Bone marrow (tissue), 2 donors: ENCODE data around the gene SPR.

ENCODE experiments used
- DNase-seq, 2 donors: peaks; one replicate each; lab custom pipeline; 2025; lab: John Stamatoyannopoulos, UW

SPR gene

DNA sequence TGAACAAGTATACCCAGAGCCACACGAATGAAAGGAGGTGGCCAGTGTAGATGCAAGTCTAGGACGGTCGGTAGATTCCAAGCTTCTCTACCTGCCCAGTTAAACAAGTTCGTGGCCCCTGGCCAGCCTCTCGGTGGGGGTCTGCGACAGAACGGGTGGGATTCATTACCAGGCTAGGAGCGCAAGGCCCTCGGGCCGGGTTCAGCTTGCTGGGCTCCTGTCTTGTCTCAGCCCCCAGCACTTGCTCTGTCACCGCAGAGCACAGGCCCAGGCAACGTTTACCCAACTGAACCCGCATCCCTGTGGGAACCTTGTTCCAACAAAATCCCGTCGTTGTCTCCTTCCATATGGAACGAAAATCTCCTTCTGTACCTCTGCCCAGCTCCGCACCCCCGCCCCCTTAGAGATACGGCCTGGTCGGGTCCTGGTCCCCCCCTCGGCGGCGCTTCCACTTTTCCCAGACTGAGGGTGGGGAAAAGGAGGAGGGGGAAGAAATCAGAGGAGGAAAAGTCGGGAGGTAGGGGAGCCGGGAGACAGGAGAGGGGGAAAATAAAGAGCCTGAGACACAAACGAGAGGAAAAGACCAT, 28.2 kb downstream of the SPR start:
- DNase-seq, result no peak

DNA sequence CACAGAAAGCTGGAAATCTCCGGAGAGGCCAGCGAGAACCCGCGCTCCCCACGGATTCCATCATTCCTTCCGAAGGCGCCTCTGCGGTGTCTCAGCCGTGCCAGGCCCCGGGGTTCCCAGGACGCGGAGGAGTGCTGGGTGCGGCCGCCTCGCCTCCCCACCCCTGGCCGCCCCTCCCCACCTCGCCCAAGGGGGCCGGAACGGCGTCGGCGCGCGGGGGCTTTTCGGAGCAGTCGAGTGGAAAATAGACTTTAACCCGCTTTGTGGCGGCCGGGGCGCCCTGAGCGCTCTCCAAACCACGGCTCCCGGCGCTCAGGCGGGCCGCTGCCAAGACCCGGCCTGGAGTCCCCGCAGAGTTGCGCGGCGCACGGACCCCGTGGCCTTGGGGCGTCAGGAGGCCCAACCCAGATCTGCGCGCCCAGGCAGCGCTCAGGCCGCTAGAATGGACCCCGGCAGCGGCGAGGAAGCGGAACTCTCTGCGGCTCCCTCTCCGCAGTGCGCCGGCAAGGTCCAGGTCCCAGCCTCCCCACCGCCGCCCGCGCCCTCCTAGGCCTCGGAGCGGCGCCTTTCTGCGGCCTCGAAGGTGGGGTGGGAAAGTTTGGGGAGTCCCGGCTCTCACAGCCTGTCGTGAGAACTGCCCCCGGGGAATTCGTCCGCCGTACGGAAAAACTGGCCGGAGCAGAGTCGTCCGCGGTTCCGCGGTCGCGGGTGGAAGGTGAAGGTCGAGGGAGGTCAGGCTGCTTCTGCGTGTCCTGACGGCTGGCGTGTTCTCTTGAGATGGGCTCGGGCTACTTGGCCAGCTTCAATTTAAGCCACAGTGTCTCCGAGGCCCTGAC, 28.9 kb downstream of the SPR start:
- DNase-seq, result no peak

DNA sequence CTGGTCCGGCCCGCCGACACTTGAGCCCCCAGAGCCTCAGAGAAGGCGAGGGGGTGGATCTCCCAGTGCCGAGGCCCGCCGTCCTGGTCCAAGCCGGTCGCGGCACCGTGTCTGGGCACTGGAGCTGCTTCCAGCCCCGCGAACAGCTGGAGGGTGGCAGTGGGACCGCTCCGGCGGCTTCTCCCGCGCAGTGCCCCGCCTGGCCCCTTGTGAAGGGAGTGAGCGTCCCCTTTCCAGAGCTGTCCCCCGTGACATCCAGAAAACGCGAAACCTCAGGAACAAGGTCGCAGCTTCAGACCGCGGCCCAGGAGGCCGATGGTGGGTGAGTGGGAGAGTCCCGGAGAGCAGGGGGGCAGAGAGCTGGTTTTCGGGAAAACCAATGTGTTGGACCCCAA, 29.5 kb downstream of the SPR start:
- no peak for DNase-seq

DNA sequence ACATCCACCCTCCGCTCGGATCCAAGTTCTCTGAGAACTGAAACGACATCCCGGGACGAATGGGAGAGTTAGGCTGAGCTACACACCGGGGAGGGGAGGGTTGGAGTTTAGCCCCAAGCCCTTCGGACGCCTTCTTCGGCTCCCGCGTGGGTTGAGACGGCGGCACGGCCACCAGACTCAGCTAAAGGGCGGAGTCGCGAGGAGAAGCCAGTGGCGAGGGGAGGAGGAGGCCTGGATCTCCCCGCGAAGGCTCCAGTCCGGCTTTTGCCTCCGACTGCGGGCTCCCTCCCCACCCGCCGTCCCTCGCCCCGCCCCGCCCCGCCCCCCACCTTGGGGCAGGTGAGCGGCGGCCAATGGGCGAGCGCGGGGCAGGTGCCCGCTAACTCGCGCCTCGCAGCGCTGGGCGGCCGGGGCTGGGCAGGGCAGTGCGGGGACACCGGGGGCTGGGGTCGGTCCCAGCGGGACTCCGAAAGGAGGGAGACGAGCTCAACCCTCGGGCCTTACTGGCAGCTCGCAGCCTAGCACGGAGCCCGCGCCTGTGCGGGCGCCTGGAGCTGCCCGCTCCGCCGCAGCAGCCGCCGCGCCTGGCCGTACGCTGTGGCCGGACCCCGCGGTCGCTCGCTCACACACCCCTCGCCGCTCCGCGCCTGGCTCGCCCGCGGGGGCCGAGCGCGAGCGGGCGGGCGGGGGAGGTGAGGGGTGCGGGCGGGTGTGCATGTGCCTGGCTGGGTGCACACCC, 30.1 kb downstream of the SPR start, which contains the start of gene EMX1:
Gene EMX1, plus strand, starts transcription at position 382 of the 739 bp plus-strand sequence. Its CDS starts 334 bp downstream, at position 716.
- peak in 1 of 2 donors; percentile 19 for DNase-seq

DNA sequence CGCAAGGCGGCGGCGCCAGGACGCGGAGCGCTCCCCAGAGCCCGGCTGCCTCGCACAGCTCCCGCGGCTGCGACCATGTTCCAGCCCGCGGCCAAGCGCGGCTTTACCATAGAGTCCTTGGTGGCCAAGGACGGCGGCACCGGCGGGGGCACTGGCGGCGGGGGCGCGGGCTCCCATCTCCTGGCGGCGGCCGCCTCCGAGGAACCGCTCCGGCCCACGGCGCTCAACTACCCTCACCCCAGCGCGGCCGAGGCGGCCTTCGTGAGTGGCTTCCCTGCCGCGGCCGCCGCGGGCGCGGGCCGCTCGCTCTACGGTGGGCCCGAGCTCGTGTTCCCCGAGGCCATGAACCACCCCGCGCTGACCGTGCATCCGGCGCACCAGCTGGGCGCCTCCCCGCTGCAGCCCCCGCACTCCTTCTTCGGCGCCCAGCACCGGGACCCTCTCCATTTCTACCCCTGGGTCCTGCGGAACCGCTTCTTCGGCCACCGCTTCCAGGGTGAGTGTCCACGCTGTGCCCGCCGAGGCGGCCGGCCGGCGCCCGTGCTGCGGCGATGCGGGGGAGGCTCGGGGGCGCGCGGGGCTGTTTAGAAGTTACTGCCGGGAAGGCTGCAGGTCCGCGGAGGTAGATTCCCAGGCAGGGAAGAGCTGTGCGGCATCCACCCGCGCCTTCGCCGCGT, 30.8 kb downstream of the SPR start:
- no peak for DNase-seq

DNA sequence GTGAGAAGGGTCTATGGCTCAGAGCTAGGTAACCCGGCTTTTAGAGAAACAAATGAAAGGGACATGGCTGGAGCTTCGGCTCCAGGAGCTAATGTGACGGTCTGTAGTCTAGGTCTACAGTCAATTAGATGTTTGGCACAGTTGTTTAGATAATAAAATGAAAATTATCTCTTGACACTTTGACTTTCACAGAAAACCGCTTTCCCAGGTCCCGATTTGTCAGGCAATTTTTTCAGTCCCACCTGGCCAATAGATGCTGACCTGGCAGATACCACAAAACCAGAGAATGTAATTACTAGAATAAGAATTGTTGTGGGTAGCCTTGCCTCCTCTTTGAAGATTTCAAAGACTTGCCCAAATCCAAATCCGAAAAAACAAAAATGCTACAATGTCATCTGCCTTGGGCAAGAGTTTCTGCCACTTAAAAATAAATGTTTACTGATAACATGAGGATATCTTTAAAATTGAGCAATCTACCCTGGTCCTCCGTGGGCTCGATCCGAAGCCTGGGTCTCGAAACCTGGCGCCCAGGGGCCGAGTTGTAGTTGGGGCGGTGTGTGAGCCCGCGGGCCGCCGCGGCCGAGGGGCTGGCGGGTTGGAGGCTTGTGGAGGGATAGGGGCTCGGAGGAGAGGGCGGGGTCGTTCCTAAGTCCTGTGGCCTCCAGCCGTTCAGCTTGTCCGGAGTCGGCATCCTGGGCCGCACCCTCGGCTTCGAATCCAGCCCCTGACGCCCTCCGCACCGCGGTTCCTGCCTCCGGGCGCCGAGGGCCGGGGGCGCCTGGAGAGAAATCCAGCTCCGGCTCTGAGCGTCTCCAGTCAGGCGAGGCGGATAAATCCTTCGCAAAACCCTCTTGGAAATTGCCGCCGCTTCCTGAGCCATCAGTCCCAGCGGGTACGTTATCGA, 32.5 kb downstream of the SPR start:
- DNase-seq, result no peak

DNA sequence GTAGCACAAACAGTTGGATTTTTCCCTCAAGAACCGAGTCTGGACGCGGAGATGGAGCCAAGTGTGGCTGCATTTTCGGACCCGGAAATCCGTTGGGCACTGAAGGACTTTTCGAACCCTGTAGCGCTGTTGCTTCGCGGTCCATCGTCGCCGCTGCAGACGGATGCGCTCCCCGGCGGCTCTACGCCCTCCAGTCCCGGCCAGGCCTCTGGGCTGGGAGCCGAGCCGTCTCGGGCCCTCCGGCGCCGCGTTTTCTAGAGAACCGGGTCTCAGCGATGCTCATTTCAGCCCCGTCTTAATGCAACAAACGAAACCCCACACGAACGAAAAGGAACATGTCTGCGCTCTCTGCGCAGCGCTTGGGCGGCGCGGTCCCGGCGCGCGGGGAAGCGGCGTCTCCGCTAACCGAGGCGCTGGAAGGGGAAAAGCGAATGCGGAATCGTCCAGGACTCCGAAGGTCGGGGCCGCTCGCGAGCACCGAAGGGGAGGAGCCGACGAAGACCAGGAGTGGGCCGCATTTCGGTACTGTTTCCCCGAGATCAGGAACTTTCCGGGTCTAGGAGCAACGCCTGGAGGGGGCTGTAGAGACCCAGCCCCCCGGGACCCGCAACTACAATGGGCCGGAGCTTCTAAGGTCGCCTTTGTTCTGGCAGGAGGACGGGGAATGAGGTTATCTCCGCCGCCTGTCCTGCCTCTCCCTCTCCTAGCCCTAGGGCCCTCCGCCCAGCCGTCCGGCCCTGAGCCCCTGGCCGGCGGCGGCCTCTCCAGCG, 33.3 kb downstream of the SPR start:
- no peak for DNase-seq

DNA sequence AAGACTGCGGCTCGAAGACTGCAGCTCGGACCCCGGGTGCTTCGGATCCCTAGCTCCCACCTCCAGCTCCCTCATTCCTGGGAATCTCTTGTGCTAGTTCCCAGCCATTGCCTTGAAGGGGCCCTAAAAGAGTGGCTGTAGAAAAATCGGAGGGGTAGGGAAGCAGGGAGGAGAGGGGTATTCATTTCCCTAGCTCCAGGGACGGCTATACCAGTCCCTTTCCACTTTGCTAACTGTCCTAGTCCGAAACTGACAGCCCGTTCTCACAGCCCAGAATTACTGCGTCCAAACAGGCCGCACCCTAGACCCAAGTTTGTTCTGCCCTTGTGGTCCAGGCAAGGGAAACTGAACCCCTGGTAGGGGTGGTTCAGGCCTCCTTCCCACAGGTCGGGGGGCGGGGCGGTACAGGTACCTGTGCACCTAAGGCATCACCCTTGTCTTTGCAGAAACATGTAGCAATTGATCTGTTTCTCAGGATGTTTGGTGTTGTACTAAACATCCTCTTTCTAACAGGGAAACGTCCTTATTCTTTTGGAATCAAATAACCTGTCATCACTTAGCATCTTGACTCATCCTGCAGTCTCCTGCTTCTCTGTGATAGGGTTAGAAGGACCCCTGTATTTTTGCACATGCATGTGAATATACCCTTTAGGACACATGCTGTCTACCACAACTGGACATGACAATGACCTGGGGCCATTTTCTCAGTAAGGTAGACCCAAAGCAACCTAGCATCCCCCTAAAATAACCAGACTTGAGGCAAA, 34.1 kb downstream of the SPR start:
- DNase-seq, result no peak

DNA sequence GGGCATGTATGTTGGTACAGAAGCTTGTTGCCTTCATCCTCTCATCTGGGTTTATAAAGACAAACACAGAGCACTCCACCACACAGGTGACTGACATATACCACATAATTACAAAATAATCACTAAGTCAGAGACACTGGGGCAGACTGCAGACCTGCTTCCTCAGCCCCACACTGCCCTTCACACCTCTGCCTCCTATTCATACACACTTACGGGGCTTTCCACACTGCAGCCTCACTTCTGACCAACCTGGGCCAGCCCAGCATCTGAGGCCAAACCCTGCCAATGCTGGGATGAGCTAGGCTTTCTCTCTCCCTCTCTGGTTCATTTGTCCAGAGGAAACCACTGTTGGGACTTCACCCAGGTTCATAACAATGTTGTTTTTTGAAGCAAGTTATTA, 34.6 kb downstream of the SPR start:
- DNase-seq, result no peak

DNA sequence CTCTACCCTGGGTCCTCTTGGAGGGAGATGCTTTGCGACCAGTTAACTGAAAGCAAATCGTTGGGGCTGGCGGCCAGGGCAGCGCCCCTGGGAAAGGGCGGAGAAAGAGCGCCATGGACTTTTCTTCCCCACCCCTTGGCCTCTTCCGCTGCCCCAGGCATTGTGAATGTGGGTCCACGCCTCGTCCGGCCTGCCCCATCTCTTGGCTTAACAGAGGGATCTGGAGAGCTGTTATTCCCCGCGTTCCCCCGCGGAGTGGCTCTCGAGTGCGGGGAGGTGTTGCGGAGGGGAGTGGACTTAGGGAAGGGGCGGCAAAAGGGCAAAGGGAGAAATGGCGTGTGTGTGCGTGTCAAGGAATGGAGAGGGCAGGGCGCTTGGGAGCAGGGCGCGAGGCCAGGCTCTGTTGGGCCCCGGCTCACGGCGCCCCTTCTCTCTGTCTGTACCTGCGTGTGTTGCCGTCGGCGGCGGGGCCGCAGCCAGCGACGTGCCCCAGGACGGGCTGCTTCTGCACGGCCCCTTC, 36.7 kb downstream of the SPR start:
- no peak for DNase-seq

DNA sequence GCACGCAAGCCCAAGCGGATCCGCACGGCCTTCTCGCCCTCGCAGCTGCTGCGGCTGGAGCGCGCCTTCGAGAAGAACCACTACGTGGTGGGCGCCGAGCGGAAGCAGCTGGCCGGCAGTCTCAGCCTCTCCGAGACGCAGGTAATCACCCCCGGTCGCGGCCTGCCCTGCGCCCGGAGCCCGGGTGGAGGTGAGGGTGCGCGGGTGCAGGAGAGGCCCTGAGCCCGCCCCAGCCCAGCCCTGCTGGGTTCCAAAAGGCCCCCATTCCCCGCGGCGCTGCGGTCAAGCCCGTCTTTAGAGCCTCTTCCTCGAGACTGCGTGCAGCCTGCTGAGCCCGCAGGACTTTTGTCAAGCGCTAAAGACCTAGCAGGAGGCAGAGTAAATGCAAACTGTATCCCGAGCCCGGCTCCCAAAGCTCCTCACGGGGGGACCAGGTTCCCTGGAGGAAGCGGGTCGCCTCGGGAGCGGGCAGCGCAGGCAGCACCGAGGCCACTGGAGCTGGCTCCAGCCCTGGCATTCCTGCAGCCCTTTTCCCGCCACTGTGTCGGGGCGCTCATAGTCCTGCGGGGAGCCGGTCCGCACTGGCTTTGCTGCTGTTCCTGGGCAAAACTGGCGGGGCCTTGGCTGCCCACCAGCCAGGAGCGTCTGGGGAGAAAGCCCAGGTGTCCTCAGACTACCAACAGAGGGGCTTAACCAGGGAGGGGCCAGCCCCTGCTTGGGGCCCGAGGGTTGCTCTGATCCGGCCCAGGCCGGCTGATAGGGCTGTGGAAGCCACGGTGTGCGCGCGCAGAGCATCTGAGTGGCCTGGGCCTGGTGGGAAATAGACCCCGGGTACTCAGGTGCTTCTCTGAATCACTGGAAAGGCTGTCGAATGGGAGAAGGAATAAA, 37.4 kb downstream of the SPR start:
- DNase-seq, result no peak

DNA sequence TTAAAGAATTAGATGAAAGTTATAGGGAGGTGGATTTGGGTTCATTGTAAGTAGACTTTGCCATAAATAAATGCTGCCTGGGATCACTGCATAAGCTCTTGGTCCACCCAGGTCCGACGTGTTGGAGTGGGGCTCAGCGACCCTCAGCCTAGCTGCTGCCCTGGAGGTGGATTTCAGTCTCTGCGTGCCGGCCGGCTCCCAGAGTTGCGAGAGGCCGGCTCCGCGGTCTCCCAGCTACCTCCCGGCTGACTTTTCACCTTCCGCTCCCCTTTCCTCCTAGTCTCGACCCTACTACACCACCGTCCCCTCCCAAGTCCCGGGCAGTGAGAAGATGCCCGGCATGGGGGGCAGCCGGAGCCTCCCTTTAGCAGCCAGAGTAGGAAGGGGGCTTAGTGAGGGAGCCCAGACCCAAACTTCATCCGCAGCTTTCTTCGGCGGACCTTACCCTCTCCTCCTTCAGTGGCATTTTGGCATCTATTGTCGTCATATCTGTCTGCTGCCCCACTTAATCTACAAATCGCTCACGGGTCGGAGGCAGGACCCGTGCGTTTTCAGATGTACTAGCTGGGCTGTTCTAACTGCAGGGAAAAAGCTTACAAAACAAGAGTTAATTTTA, 38.2 kb downstream of the SPR start:
- DNase-seq, result no peak

DNA sequence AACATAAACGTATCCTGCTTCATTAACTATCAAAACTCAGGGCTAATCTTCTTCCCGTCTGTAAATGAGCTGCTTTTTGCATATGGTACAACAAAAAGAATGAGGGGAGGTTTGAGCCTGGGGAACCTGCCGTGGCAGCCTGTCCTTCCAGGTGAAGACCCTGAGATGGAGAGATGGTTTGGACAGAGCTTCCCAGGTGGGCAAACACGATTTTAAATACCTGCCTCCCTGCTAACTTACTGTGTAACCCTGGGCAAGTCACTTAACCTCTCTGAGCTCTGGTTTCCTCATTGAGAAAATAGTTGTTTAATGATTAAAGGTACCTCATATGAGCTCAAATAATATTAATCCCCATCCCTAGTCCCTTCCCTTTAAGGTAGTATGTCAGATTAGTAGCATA, 39.2 kb downstream of the SPR start:
- no peak for DNase-seq

DNA sequence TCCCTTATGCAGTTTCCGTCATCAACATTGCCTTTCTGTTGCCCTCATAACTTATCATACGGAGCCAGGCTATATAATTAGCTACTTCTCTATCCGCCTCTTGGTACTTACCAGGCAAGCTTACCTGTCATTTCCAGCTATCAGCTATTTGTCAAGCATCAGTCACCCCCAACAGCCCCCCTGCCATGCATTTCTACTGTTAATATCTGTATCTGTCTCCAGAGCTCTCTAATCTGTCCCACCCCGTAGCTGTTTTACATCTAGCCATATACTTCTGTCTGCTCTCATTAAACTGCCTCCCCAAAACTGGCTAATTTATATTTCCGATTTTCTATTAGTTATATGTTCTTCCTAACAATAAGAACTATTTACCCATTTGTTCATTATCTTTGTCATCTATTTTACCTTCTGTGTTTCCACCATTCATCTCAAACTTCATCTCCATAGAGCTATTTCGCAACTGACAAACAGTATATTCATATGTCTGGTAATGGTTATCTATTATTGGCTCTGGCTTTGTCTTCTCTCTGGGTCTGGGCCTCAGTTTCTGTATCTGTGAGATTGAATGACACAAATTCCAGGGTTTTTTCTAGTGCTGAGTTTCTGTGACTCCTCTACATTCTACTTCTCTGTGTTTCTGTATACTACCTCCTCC, 39.7 kb downstream of the SPR start:
- DNase-seq, result no peak

DNA sequence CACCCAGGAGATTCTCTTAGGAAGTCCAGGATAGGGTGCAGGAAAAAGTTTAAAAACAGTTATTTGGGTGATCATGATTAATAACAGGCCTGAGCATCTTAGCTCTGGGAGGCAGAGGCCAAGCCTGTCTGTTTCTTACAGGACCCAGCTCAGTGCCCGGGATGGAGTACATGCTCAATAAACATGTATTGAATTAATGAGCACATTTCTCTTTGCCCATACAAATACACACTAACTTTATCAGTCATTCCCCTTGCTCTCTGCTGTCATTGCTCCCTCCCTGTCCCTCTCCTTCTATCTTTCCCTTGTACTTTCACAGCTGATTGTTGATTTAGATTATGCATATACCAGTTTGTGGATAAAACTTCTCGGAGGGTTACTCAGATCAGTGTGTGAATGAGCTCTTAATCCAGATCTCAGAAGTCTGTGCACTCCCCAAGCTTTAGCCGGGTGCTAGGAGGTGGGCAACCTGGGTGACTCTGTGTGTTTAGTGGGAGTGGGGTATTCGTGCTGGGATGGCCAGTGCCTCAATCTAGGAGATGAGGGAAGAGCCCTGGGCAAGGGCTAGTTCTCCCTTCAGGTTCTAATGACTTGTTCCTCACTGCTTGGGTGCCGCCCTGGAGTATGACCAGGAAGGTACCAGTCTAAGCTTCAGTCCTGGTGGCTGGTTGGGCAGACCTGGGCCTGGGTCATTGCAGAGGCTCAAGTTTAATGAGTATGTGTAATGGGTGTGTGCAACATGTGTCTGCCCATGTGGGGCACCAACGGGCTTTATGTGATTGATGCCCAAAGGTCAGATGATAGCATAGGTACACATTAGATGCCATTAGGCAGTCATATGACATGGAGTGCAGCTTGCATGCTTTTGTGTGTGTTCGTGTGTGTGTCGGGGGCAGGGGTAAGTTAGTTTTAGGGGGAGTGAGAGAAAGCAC, 40.7 kb downstream of the SPR start:
- no peak for DNase-seq

DNA sequence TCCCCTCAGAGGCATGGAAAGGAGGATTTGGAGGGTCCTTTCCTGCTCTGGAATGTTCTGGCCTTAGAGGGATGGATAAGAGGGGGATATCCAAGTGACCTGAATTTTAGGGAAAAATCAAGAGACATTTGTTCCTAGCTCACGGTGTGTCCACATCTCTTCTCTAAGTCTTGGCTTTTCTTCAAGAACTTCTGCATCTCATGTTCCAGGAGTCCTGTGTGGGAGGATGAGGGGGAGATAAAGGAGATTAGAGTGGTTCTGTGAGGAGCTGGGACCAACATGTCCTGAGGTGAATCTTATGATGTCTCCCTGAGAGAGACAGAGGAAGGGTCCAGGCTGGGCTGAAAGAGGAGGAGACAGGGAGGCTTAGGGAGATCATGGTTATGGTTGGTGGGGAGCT, 41.8 kb downstream of the SPR start:
- DNase-seq, result no peak
